ENCODE results near the gene OR52A5. TPM values are rescaled to one million over a fixed set of nuclear protein-coding genes. Genes with fewer than 3 reads are reported as not detected.

Gene OR52A5
- total RNA-seq, 2 experiments from 2014 or later, result not detected

GRCh38 chr11:5081405-5081804 is 56.8 kb downstream of the OR52A5 start:
- Mint-ChIP-seq H3K27ac (no peak overlapping the region), H3K27me3 (peaks cover 9% of the 10 kb centered on the region), H3K9me3 (no peaks in the 10 kb centered on the region), H3K4me3 (no peak overlapping the region), H3K4me1 (no peaks in the 10 kb centered on the region), H3K36me3 (no peaks in the 10 kb centered on the region)
- DNase-seq, result no peak

Other genes with a start within 250 kb of the OR52A5 start
- gene OR51A7, start 234.6 kb downstream of the OR52A5 start, total RNA-seq, result not detected
- gene OR51G2, start 219.0 kb downstream of the OR52A5 start, total RNA-seq, result not detected
- gene OR51G1, start 214.0 kb downstream of the OR52A5 start, total RNA-seq, result not detected
- gene OR51A4, start 190.8 kb downstream of the OR52A5 start, total RNA-seq, result not detected
- not detected for gene OR51A2, start 182.6 kb downstream of the OR52A5 start, total RNA-seq
- not detected for gene OR51L1, start 143.5 kb downstream of the OR52A5 start, total RNA-seq
- not detected for gene OR52J3, start 91.8 kb downstream of the OR52A5 start, total RNA-seq
- gene OR52E2, start 78.7 kb downstream of the OR52A5 start, total RNA-seq, result not detected
- not detected for gene OR52E1, start 68.8 kb downstream of the OR52A5 start, total RNA-seq
- not detected for gene OR52A1, start 16.4 kb upstream of the OR52A5 start, total RNA-seq
- gene OR51V1, start 62.3 kb upstream of the OR52A5 start, total RNA-seq, result not detected
- not detected for gene HBB, start 88.7 kb upstream of the OR52A5 start, total RNA-seq
- gene HBD, start 96.1 kb upstream of the OR52A5 start, total RNA-seq, result not detected
- gene HBG1, start 111.5 kb upstream of the OR52A5 start, total RNA-seq, result not detected
- gene HBG2, start 116.4 kb upstream of the OR52A5 start, total RNA-seq, result not detected
- gene HBE1, start 131.6 kb upstream of the OR52A5 start, total RNA-seq, result not detected
- not detected for gene OR51B4, start 163.6 kb upstream of the OR52A5 start, total RNA-seq
- gene OR51B2, start 185.9 kb upstream of the OR52A5 start, total RNA-seq, result not detected
- not detected for gene OR51B5, start 205.2 kb upstream of the OR52A5 start, total RNA-seq
- gene OR51B6, start 213.2 kb upstream of the OR52A5 start, total RNA-seq, result not detected
- not detected for gene OR51M1, start 245.5 kb upstream of the OR52A5 start, total RNA-seq

Measured in activated naive CD8-positive, alpha-beta T cell treated with anti-CD3 and anti-CD28 coated beads for 36 hours (primary cell).